SK-N-SH (cell line): ENCODE results near the gene RNF167.

Experiments used
- RAD21 ChIP-seq: IDR thresholded peaks from 2 replicates; pipeline ENCODE4 v1.6.1; 2012; ENCODE audit warnings: mild to moderate bottlenecking, low read length
- TAF1 ChIP-seq: IDR thresholded peaks from 2 replicates; pipeline ENCODE4 v1.6.1; 2012; ENCODE audit warnings: low read depth, mild to moderate bottlenecking, low read length, moderate library complexity, borderline replicate concordance

DNA sequence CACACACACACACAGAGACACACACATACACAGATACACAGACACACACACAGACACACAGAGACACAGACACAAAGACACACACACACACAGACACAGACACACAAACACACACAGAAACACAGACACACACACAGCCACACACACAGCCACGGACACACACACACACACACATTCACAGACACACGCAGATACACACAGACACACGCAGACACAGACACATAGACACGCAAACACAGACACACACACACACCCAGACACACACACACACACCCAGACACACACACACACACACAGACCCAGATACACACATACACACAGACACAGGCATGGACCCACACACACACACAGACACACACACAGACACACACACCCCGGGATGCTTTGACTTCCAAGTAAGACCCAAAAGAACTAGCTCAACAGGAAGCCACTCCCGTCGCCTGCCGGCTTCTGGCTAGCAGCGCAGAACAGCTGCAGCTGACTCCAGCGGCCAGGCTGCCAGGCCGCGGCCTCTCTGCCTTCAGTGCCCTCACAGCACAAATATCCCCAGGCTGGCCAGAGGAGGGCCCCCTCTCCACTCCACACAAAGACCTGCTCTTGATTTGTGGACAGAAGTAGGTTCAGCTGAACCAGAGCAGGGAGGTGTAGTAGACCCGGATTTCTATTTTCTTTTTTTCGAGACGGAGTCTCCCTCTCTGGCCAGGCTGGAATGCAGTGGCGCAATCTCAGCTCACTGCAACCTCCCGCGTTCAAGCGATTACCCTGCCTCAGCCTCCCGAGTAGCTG, 31.2 kb upstream of the RNF167 start:
- peak; percentile 86 for TF ChIP-seq RAD21
- 0 out of 2 replicates have a peak, but pooled peaks have one; percentile 31 for TF ChIP-seq TAF1
